Measurements from ENCODE around the gene GRIN2A. TPM values are rescaled to one million over a fixed set of nuclear protein-coding genes. Genes with fewer than 3 reads are reported as not detected.

The GRIN2A gene
- total and polyA plus RNA-seq, 2 of the 13 experiments (the other 11 are each of a cell fraction or from before 2014, with no cell fraction given) = not detected

GRCh38 chr16:9713907-9714306 is 468.3 kb downstream of the GRIN2A start (continued):
- TF ChIP-seq SNAPC4 (CRISPR knock-in tag; IDR thresholded peaks at IDR 0.05) = no peak
- no peak for TF ChIP-seq FOXC1 (CRISPR knock-in tag; IDR thresholded peaks at IDR 0.05; ENCODE audit: borderline replicate concordance)

- Histone ChIP-seq H3K27ac (ENCODE audit: extremely low read length, insufficient read depth, low read length) (no peak overlapping the region), H3K36me3 (replicated peaks in 1 of 2; ENCODE audit: control insufficient read depth in 1 of 2, insufficient read depth in 2 of 2, low read length in 2 of 2) (no peaks in the 10 kb centered on the region), H3K79me2 (ENCODE audit: insufficient read depth, low read length) (no peaks in the 10 kb centered on the region), H3K4me1 (ENCODE audit: insufficient read depth, low read length) (no peaks in the 10 kb centered on the region), H3K4me3 (replicated peaks in 1 of 3; ENCODE audit: insufficient read depth in 1 of 3, low read depth in 2 of 3, low read length in 3 of 3) (no peak overlapping the region), H2AFZ (ENCODE audit: low read length) (no peak overlapping the region), H4K20me1 (ENCODE audit: insufficient read depth, low read length) (no peaks in the 10 kb centered on the region), H3K9me3 (ENCODE audit: low read length) (no peaks in the 10 kb centered on the region), H3K4me2 (ENCODE audit: low read depth, low read length) (no peak overlapping the region), H3K9ac (ENCODE audit: insufficient read depth, low read depth, low read length) (no peak overlapping the region), H3K27me3 (ENCODE audit: control insufficient read depth in 1 of 2, insufficient read depth in 2 of 2, low read length in 2 of 2) (no peaks in the 10 kb centered on the region; a peak in 1 of 5 replicates)
- in situ Hi-C loops (cut with HindIII; ENCODE audit: extremely low pct_ligation_motif_present, low pct_unique_long_range_greater_than_20kb) (no loop called here), intact Hi-C loops (cut with micrococcal nuclease; ENCODE audit: unreplicated experiment) (no loop called here)
- BruUV-seq (replicated peaks) = no TSS peak
- CTCF ChIA-PET (ENCODE audit: low intra/inter-chr PET ratio, low total read pairs) = no interaction called here
- POLR2A ChIA-PET = no interaction called here
- 65% methylated on average over 1 of the region's 1 CpG for WGBS (ENCODE audit: low lambda C conversion rate)
- DNase-seq (ENCODE audit: low spot score) = no peak
- no peak for TF ChIP-seq FOSL1 (CRISPR knock-in tag; IDR thresholded peaks at IDR 0.05; ENCODE audit: borderline replicate concordance)
- TF ChIP-seq SIN3B (IDR thresholded peaks at IDR 0.05; ENCODE audit: low read length) = no peak
- no peak for FAIRE-seq
- ATAC-seq = no peak
Measured at GRCh38 chr16:9713156-9713555, 469.1 kb downstream of the GRIN2A start.

All from HepG2 (cell line).